NCI-H2171 (cell line): ENCODE results near the gene RCOR3.

ENCODE experiments used
- DNase-seq: peaks from one replicate; lab custom pipeline; 2025; lab: John Stamatoyannopoulos, UW

Gene RCOR3

DNA sequence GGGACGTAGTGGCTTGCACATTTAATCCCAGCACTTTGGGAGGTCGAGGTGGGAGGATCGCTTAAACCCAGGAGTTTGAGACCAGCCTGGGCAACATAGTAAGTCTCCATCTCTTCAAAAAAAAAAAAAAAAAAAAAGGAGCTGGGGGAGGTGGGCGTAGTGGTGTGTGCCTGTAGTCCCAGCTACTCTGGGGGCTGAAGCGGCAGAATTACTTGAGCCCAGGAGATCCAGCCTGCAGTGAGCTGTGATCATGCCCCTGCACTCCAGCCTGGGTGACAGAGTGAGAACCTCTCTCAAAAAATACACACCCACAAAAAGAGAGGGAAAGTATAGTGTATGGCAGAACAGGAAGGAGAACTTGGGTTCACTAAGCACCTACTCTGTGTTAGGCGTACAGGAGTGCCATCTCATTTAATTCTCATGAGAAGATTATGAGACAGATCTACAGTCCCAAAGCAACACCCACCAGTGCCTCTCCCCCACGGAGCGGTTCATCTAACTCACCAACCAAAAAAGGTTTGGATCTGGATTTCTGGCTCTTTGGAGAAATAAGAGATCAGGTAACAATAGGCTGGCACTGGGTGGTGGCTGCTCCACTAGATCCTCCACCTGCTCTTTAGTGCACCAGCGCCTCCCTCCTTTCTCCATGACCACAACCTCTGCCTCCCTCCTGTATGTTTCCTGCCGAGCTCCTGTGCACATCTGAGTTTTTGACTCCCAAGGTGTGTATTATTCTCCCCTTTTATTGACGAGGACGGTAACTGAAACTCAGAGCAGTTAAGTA lies 66.0 kb downstream of the RCOR3 start:
- no peak for DNase-seq

DNA sequence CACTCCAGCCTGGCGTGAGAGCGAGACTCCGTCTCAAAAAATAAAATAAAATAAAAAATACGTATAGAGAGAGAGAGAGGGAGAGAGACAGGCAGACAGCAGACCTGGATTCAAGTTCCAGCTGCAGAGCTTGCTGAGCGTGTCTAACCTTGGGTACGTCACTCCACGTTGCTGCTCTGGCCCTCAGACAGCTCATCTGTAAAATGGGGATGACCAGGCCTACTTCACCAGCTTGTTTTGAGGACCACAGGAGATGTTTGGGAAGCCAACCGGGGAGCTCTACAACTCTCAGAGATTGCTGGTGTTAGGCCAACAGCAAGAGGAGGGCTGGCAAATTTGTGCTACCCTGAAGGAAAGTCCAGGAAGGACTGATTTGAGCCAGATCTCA lies 67.0 kb downstream of the RCOR3 start:
- no peak for DNase-seq

DNA sequence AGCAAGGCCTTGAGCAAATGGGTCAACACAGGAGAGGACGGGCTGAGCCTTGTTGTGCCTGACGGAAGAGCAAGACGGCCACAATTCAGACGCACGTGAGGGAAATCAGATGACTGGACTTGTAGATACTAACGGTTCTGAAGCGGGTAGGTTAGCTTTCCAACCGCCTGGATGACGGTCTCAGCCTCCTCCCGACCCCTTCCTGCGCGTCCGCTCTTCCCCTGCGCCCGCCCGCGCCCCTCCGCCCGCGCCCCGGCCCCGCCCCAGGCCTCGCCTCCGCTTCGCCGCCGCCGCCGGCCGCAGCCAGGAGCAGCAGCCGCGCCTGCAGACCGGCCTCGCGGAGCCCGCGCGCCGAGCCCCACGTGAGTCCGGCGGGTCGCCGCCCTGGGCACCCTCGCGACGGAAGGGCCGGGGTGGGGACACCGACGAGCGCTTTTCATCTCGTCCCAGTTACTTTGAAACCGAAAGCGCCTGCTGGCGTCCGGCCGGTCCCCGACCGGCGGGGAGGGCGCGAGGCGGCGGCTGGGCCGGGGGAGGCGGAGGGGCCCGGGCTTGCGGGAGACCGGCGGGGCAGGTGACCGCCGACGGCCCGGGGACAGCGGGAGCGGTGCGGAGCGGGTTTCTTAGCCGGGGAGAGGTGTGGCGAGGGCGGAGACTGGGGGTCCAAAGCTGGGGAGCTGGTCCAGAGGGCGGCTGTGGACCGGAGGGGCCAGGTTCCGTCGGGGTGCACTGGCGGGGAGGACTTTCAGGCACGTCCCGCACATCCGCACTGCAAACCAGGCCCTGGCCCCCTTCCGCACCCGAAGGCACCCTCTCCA lies 67.6 kb downstream of the RCOR3 start, which contains the start of gene TRAF5:
Gene TRAF5, plus strand, starts transcription at position 306 of the 818 bp plus-strand sequence. CDS start 26,407 bp downstream, outside the sequence.
- DNase-seq, result peak; percentile 33

DNA sequence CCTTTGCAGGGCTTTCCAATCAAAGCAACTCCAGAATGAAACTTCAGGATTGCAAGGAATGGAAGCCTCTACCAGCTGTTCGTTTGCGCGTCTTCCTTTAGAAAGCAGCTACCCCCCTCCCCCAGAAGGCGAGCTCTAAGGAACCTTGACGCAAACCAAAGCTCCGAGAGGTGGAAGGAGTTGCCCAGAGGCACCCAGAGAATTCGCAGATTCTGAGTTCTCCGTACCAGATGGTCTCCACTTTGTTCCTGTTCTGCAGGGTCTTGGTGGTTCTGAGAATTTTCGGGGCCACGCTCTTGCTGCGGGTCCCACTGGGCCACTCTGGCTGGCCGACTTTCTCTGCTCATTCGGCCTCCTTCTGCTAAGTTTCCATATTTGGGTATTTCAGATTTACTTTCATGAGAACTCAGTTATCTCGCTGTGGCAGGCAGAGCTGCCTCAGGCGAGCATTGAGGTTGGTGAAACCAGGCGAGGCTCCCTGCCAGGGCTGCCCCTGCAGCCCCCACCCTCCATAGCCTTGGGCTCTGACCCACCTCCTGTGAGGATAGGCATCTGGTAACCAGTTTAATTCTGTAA lies 68.3 kb downstream of the RCOR3 start:
- no peak for DNase-seq

DNA sequence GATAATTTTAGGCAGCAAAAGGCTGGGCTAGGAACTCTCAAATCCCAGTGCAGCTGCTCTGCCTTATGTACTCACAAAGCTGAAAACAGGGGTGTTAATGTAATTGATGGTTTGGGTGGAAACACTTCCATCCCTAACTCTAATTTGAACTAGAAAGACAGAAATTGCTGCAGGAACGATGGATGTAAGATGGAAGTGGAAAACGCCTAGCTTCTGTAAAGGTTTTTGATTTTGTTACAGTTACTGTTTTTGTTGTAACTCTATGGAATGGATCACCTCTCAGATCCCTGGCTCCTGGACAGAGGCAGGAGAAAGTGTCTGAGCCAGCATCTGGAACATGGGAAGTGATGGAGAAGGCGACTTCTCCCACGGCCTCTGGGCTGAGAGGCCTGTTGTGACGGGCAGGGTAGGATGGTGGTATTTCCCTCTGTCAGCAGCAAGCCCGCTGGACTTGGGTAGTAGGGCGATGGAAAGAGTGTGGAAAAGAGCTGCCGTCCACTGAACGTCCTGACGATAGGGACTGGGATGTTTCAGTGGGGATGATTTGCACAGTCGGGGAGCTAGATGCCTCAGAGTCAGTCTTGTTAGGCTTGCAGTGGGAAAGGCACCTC lies 69.0 kb downstream of the RCOR3 start:
- no peak for DNase-seq

DNA sequence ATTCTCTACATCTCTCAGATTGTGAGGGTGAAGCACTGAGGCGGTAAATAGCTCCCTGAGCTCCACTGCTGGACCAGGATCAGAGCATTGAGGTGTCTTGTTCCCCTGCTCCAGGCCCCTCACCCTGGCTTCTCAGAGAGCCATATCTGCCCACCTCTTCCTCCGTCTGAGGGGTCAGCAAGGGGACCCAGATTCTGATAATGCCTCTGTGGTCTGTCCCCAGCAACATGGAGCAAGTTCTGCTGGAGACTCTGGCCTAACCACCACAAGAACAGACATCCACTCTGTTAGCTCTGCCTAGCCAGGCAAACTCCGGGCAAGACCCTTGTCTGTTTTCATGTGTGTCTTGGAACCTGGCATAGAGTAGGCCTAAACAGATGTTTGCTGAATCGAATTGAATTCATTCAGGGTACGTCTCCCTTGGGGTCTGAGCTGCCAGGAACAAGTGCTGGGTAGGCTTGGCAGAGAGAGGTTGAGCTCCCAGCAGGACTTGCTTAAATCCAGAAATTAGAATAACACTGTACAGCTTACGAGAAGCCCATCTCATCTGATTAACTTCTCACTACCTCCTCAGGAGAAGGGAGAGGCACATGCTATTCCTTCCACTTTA lies 69.8 kb downstream of the RCOR3 start:
- DNase-seq, result peak; percentile 39

DNA sequence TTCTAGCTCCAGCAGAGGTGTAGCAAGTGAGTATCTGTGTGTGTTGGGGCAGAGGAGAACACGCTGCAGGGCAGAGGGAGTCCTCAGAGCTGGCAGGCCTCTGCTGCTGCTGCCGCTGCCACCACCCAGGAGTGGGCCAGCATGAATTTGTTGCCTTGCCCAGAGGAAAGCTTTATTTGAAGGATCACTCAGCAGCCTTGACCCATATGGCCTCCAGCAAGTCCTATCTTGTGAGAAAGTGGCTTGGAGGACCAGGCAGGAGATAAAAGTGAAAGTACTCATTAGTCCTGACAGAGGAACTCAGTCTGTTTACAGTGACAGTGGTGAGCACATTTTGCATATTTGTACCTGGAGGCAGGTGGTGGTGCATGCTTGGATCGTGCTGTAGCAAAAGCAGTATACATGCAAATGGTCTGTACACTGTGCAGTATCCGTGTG lies 70.6 kb downstream of the RCOR3 start:
- no peak for DNase-seq

DNA sequence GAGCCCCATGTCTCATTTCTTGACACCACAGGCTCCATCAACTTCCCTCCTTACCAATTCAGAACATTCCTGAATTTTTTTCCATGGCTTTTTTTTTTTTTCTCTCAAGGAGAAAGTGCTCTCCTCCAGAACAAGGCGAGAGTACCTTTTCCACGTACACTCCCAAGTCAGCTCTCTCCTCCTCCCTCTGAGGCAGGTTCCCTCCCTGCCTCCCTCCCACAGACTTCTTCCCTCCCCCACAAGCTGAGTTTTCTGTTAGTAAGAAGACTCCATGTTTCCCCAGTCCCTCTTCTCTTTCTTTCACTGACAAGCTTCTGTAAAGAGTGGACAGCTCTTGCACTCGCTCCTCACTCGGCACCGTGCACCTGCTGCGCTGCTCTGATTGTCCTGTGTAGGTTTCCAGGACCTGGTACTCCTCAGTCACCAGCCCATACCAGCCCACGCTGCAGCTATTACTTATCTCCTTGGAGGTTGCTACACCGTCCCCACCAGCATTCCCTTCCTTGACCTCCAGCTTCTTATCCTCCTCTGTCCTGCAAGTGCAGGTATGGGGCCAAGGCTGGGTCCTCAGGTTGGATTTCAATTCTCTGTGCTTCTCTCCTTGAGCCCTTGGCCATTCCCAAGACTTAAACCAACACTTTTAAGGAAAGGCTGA lies 71.2 kb downstream of the RCOR3 start:
- DNase-seq, result no peak

DNA sequence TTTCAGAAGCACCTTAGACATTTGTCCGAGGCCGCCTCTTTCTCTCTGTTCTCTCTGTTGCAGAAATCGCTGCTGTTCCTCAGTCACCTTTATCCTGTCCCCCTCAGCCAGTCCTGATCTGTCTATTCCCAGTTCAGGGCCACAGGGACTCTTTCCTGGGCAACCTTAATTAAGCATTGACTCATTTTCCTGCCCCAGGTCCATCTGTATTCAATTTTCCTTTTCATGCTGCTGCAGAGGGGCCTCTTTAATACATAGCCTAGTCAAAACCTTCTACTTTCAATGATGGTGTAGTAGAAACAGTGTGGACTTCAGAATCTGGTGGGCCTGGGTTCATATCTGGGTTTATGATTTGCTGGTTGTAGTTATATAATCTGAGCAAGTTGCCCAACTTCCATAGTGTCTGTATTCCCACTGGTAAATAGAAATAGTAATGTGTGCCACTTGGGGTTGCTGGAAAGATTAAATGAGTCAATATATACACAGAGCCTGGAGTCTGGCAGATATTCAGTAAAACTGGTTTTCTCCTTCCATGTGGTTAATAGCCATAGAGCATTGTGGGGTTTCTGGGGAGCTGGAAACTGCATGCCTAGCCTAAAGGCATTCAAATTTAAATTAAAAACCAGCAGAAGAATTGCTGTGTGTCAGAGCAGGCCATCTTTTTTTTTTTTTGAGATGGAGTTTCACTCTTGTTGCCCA lies 72.0 kb downstream of the RCOR3 start:
- no peak for DNase-seq

DNA sequence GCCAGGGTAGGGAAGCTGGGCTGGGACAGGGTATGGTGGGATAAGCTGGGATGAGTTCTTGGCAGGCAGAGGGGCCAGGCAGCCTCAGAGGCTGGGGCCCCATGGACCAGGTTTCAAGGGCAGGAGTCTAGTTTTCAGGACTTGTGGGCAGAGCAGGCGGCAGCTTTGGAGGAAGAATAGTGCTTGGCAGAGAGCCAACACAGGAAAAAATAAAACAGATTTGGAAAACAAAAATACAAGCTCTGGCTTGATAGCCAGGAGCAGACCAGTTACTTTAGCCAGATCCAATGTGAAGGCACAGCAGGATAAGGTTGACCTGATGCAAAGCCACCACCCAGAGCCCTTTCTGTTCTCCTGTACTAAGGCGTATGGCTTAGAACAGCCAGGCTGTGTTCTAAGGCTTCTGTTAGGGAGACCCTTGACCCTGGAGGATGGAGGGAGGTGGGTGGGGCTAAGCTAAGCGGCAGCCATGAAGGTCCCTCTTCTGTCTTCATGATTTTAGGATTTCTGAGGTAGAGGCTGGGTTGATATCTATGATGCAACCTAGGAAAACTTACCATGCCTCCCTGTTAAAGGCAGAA lies 73.0 kb downstream of the RCOR3 start:
- DNase-seq, result no peak

DNA sequence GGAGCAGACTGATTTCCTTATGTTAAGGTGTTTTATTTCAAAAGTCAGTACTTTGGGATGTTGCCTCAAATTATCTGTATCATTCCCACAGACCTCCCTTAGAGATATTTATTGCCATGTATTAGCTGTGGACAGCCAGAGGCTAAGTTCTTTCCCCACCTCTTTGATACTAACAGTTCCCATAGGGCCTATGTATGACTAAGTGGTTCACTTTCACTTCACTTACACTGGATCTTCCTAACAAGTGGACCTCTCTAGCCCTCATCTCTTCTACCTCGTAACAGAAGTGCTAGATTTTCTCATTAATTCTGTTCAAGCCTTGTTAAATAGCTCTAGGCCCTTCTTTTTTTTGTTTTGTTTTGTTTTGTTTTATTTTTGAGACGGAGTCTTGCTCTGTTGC lies 73.7 kb downstream of the RCOR3 start:
- DNase-seq, result no peak

DNA sequence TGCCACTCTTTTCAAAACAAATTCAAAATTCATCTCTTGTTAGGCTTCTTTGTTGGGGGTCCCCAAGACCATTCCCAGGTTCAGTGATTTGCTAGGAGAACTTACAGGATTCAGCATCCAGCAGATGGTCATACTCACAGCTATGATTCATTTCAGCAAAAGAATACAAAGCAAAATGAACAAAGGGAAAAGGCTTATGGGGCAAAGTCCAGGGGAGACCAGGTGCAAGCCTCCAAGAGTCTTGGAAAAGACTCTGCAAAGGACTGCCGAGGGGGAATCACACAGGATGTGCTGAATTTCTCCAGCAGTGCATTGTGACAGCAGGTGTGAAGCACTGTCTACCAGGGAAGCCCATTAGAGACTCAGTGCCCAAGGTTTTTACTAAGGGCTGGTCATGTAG lies 74.7 kb downstream of the RCOR3 start:
- no peak for DNase-seq

DNA sequence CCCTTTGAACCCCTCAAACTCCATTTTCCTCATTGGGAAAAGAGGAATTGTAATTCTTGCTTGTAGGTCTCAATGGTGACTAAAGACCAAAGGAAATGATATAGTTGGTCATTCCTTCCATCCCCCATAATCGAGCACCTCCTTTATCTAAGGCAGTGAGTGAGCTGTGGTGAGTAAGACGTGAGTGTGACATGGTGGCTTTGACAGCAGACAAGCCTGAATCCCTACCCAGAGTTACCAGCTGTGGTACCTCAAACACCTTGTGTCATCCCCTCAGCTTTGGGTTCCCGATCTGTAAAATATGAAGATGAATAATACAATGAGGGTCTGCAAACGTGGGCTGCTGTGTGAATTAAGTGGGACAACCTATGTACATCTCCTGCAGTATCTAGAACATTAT lies 75.8 kb downstream of the RCOR3 start:
- no peak for DNase-seq

DNA sequence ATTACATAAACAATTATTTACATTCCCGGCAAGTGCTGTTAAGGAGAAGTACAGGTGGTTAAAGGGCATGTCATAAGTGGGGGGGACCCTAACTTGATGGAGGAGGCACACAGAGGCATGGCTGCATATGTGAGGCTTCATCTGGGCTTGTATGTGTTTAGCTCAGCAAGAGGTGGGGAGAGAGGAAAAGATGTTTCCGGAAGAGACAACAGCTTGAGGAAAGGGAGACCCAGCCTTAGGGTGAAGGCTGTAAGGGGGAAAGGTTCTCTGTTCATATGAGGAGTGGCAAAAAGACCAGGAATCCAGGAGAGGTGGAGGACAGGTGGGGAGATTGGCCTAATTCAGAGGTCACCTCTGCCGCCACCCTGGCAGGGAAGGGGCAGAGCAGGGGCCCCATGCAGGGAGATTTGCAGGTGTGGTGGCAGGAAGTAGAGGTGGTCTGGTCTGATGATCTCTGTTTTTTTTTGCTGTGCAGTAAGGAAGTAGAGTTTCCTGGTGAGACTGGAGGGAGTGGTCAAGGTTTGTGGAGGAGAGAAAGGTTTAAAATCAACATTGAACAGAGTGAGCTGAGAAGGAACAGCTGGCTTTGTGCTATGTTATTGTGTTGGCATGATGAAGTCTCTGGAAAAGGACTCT lies 76.5 kb downstream of the RCOR3 start:
- DNase-seq, result no peak

DNA sequence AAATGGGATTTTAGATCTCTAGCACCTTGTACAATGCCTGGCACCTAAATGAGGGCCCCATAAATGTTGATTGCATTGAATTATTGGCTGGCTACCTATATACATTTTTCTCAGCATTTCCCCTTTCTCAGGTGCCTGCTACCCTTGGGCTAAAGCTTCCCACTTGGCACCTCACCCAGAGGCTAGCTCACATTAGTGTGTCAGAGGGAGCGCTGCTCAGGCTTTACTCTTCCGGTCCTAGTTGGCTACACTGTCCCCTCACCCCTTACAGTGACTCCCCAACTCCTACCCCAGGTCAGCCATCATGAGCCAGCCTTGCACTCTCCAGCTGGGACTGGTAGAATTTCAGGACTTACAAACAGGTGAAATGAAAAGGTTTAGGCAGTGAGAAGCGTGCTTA lies 77.0 kb downstream of the RCOR3 start:
- no peak for DNase-seq

DNA sequence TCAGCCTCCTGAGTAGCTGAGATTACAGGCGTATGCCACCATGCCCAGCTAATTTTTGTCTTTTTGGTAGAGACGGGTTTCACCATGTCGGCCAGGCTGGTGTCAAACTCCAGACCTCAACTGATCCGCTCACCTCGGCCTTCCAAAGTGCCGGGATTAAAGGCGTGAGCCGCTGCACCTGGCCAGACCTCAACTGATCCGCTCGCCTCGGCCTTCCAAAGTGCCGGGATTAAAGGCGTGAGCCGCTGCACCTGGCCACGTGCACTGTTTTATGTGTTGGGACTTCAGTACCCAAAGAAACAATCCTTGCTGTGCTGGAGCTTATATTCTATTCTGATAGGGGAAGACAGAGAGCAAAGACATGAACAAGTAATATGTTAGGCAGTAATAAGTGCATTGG lies 77.6 kb downstream of the RCOR3 start:
- DNase-seq, result no peak

DNA sequence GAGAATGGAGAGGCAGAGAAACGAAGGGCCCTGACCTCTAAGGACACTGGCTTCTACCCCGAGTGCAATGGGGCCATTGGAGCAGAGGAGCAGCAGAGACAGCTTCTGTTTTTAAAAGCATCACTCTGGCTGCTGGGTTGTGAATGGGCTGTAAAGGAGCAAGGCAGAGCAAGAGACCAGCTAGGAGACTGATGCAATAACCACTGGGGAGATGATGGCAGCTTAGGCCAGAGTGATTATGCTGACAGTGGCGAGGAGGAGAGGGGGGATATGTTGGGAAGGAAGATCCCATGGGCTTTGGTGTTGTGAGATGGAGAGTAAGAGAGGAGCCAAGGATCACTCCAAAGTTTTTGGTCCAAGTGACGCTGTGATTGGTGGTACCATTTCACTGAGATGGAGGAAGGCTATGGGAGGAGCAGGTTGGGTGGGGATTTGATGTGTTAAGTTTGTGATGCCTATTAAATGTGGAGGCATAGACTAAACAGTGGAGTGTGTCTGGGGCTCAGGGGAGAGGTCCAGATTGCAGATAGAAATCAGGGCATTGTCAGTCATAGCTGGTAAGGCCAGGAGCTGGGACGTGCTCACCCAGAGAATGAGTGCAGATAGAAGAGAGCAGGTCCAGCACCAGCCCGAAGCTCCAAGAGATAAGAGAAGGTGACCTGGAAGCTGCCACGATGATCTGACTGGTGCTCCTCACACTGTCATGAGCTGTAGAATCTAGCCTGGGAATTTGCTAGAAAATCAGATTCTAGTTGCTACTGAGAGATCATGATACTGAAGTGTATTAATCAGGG lies 78.5 kb downstream of the RCOR3 start:
- no peak for DNase-seq

DNA sequence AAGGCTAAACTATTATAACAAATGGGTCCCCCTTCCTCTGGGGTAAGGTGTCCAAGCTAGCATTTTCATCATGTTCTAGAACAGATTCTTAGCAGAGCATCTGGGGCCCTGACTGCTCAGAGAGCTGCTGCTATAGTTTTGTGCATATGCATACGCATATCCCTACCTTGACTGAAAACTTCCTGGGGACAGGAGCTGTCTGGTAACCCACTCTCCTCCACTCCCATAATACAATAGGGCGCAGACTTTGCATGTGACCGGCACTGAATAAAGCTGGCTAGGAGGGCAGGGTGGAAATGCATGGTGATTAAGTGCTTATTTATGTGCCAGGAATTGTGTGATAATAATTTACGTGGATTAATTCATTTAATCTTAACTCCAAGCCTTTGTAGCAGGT lies 79.1 kb downstream of the RCOR3 start:
- no peak for DNase-seq

DNA sequence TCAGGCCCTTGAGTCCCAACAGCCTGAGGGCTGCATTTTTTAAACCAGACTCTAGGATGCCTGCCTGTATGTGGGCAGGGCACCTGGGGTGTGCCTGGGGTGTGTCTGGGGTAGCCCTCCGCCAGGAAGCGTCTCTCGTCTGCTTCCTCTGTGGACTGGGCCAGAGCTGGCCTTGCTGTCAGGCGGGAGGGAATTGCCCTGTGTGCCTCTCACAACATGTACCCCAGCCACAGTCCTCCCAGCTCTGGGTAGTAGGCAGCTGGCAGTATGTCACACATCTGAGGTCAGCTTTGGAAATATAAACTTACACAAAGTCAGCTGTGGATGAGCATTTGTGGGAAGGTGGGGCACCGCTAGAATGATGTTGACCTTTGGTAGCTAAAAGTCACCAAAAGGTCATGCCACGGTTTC lies 80.5 kb downstream of the RCOR3 start:
- no peak for DNase-seq
